AG09319 (cell line): ENCODE results near the gene NALCN.
A peak's percentile ranks its signal among the peaks of the same experiment; 100 is the strongest.

Source experiments
- DNase-seq: peaks from one replicate; pipeline ENCODE4 v3.0.0-alpha.2; 2010; ENCODE audit warnings: low read depth; ENCODE audit errors: extremely low read depth
- TF ChIP-seq, protein P1 (sequence below): IDR thresholded peaks from 2 replicates; pipeline ENCODE4 v1.5.1; 2011; ENCODE audit warnings: low read depth, mild to moderate bottlenecking, inconsistent platforms, low read length, moderate library complexity

Gene NALCN

DNA sequence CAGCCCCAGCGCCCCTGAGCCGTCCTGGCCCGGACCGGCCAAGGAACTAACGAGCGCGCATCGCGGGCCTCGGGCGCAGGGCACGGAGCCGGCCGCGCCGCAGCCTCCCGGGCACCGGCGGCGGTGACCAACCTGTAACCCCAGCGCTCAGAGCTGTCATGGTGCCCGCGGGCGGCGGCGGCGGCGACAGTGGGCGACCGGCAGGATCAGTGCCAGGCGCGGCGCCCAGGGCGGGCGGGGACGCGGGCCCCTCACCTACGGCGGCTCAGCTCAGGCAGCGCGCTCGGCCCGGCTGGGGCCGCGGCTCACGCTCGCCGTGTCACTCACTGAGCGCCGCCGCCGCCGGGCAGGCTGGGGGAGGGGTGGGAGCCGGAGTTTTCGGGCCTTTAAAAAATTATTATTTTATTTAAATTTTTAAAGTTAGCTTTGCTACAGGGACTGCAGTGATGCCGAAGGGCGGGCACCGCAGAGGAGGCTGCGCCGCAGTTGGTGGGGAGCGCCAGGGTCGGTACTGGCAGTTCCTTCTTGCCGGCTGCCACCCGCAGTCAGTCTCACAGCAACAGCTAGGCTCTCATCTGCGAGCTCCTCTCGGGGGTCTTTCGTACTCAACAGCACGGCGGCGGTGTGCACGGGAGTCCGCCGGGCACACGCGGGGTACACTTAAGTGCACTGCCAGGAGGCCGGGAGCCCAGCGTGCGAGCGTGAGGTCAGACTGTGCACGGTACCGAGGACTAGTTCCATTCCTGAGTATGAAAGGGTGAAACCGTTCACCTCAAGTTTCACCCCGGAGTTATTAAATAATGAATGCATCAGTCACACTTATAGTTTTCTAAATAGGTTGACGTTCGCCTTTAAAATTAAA lies at the start of gene NALCN:
TSS of gene NALCN (minus strand) at position 328 of the 862 bp plus-strand sequence. CDS start 17,382 bp downstream, outside the sequence.
- DNase-seq, result no peak
- TF ChIP-seq, protein P1, sequence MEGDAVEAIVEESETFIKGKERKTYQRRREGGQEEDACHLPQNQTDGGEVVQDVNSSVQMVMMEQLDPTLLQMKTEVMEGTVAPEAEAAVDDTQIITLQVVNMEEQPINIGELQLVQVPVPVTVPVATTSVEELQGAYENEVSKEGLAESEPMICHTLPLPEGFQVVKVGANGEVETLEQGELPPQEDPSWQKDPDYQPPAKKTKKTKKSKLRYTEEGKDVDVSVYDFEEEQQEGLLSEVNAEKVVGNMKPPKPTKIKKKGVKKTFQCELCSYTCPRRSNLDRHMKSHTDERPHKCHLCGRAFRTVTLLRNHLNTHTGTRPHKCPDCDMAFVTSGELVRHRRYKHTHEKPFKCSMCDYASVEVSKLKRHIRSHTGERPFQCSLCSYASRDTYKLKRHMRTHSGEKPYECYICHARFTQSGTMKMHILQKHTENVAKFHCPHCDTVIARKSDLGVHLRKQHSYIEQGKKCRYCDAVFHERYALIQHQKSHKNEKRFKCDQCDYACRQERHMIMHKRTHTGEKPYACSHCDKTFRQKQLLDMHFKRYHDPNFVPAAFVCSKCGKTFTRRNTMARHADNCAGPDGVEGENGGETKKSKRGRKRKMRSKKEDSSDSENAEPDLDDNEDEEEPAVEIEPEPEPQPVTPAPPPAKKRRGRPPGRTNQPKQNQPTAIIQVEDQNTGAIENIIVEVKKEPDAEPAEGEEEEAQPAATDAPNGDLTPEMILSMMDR, result no peak

DNA sequence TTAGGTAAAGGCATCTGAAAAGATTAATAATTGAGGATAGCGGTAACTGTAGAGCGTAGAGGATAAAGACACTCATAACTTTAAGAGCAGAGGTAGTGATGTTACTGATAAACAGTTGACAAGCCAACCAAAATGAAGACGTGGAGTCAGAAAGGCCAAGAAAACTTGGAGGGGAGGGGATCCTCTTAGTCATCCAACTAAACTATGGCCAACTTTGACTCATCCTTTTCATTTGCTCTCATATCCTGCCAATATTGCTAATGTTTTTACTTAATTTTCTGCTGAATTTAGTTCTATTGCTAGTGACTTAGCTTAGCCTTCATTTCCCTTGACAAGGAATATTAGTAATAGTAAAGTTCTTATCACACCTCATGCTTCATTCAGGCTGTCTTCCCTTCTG lies 49.6 kb upstream of the NALCN start:
- no peak for DNase-seq

DNA sequence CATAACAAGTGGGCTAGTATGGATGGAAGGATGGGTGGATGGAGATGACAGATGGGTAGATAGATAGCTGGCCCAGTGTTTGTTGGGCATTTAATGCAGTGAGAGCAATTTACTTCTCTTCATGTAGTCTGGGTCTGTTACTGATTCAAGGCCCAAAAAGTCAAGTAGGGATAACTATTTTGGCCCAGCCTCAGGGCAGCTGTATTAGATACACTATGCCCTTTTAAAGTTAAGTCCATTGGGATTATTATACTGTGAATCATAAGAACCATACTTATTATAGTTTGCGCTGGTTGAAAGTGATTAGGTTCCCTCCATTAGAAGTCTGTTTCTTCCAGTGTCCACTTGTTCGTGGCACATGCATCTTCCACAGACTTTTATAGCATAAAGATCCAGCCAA lies 40.9 kb upstream of the NALCN start:
- TF ChIP-seq, protein P1, result no peak
- no peak for DNase-seq

More for the DNA sequence above, 49.6 kb upstream of the NALCN start:
- TF ChIP-seq, protein P1, result no peak

DNA sequence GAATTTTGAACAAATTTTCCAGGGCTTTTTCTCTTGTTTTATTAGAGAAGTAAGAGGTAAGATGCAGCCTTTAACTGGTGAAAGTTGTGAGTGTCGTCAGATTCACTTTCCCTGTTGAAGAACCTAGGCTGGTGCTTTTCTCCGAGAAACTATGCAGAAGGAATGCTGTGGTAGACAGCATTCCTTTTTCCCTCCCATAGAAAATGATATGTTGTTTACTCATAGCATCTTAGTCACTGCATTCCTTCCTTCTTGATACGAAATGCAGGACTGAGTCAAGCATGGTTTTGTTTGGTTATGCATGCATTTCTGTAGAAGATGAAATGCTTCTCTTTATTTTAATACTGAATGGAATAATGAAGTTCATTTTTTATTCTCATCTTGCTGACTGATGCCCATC lies 39.6 kb upstream of the NALCN start:
- peak; percentile 62 for DNase-seq
- TF ChIP-seq, protein P1, result no peak

DNA sequence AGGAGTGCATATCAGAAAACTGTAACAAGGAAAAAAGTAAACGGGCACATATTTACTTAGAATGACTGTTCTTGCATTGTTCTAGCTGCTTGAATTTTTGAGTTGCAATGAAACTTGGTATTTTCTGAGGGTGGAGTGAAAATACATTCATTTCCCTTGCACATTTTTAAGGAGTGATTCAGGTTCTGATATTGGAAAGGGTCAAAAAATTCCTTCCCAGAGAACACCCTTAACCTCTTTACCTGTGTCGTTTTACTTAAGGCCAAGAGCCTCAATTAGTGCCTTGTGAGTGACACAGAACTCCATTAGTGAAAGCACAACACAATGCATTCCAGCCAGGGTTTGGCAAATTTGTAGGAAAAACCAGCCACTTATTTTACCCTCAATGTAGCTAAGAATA lies 38.5 kb upstream of the NALCN start:
- DNase-seq, result no peak
- TF ChIP-seq, protein P1, result no peak

DNA sequence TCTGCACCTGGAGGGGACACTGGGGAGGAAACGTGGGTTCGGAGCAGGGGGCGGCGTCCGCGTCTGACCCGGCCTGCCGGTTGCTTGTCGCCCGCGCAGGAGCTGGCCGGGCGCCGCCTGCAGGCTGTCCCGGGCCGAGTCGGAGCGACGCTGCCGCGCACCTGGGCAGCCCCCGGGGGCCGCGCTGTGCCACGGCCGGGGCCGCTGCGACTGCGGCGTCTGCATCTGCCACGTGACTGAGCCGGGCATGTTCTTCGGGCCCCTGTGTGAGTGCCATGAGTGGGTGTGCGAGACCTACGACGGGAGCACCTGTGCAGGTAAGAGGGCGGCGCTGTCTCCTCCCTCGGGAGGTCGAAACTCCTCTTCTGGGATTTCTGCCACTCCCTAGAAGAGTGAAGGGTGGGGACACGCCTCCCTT lies 37.5 kb upstream of the NALCN start:
- TF ChIP-seq, protein P1, result peak; percentile 23
- DNase-seq, result no peak
